Posterior cingulate gyrus (tissue), 11 donors: ENCODE measurements around the gene TBPL2.
"Not testable (repeated sequence)": the region's sequence is repeated elsewhere in the genome, so short reads cannot be mapped to it uniquely, and the experiment has no call there.

Experiments used
- DNase-seq, 10 donors: peaks; one replicate each; pipeline versions ENCODE4 v3.0.0 to v3.0.0-alpha.2; 2020 to 2021; ENCODE audit warnings: mixed read lengths in 3 of 10
- intact Hi-C: fragments of 100-400 bp; cut with DNase I; formaldehyde crosslinking; loops from one replicate; pipeline ENCODE4 v1.15.1; 2023

Gene TBPL2

DNA sequence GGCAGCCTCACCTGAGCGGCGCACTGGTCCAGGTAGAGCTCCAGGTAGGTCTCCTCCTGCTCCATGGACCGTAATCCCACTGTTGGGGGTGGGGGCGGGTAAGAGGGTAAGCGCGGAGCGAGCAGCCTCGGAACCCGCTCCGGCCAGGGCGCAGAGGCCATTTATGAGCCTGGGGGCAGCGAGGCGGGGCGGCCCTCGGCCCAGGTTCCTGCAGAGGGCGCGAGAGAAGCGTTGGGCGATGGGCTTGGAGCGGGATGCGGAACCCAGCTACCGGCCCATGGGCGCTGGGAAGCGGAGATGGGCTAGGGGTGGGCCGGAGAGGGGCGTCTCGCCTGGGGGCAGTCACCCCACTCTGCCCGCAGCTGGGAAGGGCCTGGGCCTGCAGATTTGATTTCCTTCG lies at the start of gene TBPL2:
TSS of gene TBPL2 (minus strand) at position 232 of the 400 bp plus-strand sequence. CDS start at position 65, 167 bp downstream.
- intact Hi-C loops = no loop called here
- DNase-seq = peak in 1 of 10 donors; percentile 75

DNA sequence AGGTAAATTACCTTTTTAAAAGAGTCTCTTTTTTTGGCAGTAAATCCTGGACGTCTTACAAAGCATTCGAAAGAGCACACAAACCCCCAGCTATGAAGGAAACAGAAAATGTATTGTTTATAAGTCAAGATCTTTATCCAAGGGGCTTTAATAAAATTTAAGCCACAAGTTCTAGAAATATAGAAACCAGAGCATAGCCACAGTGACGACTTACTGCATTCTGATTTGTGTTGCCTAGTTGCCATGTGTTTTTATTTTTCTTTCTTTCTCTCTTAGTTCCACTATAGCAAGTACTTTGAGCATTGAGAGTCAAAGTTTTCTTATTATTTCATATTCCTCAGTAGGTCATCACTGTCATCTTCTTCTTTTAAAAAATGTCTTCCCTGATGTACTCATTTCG lies 47.8 kb upstream of the TBPL2 start:
- intact Hi-C loops = no loop called here
- DNase-seq = no peak

DNA sequence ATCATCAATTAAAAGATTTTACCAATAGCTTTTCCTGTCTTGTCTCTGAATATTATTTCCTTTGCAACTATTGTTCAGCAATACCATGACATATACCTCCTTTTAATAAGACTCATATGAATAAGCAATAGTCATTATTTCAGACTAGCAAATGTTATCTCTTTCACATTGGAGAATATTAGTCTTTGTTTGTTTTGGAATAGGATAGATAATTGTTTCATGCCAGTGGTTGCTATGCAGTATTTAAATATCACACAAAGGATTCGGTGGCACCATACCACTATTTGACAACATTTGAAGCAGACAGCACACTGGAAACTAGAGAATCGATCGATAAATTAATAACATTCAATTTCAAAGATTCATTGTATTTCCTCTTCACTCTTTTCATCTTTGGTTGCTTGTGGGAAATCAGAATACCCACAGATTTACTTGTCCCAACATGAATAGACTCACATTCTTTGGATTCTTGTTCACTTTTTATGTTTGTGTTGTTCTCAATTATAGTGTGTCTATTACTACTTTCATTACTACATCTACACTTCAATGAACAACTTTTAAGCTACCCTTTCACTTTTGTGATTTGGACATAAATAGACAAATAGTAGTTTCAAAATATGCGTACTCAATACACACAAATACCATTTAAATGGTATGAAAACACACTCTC lies 42.7 kb upstream of the TBPL2 start:
- no peak for DNase-seq
- intact Hi-C loops = no loop called here

DNA sequence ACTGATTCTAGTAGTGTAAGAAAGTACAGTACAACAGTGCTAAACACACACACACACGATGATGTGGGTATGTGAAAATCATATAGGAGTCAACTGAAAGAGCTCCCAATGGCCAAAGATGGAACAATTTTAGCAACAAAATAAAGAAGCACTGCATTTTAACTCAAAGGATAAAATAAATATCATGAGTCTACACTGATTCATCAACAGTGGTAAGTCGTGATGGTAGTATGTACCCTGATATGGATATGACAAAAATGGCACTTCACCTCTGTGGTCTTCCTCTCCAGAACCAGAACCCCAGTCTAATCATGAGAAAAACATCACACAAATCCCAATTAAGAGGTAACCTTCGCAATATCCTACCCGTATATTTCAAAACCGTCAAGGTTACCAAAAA lies 41.4 kb upstream of the TBPL2 start:
- no peak for DNase-seq
- intact Hi-C loops = no loop called here

DNA sequence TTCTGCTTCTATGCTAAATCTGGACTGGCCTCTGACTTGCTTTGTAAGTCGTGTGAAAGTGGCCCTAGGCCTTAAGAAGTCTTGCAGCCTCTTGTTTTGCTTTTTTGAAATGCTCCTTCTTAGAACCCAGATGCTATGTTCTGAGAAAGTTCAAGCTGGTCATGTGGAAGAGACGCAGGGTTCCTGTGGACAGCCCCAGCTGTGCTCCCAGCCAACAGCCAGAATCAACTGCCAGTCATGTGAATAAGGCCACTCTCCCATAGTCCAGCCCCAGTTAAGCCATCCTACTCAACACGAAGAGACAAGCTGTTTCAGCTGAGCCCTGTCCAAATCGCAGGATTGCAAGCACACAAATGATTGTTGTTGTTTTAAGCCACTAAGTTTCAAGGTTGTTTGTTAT lies 37.3 kb upstream of the TBPL2 start:
- intact Hi-C loops = no loop called here
- DNase-seq = no peak

GRCh38 chr14:55476448-55476847 lies 36.0 kb upstream of the TBPL2 start:
- DNase-seq, intact Hi-C loops: not testable (repeated sequence)

- intact Hi-C loops = no loop called here
- no peak for DNase-seq
Measured at GRCh38 chr14:55473786-55474185, 33.4 kb upstream of the TBPL2 start.

- intact Hi-C loops = no loop called here
- no peak for DNase-seq
Measured at GRCh38 chr14:55470025-55470424, 29.6 kb upstream of the TBPL2 start.

GRCh38 chr14:55467307-55467706 lies 26.9 kb upstream of the TBPL2 start:
- DNase-seq = no peak
- intact Hi-C loops = no loop called here

GRCh38 chr14:55458800-55459515 lies 18.5 kb upstream of the TBPL2 start:
- DNase-seq = no peak
- intact Hi-C loops = no loop called here

DNA sequence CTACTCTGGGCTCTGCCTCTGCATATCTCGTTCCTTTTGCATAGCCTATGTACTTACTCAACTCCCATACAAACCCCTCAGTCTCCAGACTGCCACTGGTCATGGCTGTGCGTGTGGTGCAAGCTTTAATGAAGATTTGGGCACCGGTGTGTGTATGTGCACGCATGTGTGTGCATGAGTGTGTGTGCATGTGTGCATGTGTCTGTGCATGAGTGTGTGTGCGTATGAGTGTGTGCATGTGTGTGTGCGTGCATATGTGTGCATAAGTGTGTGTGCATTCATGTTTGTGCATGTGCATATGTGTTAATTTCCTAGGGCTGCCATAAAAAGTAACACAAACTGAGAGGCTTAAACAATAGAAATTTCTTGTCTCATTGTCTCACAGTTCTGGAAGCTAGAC lies 17.1 kb upstream of the TBPL2 start:
- no peak for DNase-seq
- intact Hi-C loops = no loop called here

DNA sequence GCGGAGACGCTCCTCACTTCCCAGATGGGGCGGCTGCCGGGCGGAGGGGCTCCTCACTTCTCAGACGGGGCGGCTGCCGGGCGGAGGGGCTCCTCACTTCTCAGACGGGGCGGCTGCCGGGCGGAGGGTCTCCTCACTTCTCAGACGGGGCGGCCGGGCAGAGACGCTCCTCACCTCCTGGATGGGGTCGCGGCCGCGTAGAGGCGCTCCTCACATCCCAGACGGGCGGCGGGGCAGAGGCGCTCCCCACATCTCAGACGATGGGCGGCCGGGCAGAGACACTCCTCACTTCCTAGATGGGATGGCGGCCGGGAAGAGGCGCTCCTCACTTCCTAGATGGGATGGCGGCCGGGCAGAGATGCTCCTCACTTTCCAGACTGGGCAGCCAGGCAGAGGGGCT lies 16.0 kb upstream of the TBPL2 start:
- DNase-seq, intact Hi-C loops: not testable (repeated sequence)

- DNase-seq = peak in 3 of 10 donors; percentile 8 to 25 (median 12)
- intact Hi-C loops = no loop called here
Measured at GRCh38 chr14:55454264-55455002, 14.0 kb upstream of the TBPL2 start.

GRCh38 chr14:55451950-55452349 lies 11.5 kb upstream of the TBPL2 start:
- DNase-seq = no peak
- intact Hi-C loops = no loop called here

GRCh38 chr14:55451398-55451797 lies 11.0 kb upstream of the TBPL2 start:
- no peak for DNase-seq
- intact Hi-C loops = no loop called here

- DNase-seq = no peak
- intact Hi-C loops = no loop called here
Measured at GRCh38 chr14:55450987-55451386, 10.6 kb upstream of the TBPL2 start.

GRCh38 chr14:55450539-55450938 lies 10.1 kb upstream of the TBPL2 start:
- DNase-seq = no peak
- intact Hi-C loops = no loop called here

DNA sequence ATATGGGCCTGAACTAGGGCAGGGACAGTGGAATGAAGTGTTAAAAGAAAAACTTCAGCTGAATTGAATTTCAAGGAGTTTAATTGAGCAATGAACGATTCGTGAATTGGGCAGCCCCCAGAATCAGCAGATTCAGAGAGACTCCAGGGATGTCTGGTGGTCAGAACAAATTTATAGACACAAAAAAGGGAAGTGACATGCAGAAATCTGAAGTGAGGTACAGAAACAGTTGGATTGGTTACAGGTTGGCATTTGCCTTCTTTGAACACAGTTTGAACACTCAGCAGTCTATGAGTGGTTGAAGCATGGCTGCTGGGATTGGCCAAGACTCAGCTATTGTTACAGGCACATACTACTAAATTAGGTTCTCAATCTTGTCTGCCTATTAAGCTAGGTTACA lies 9.7 kb upstream of the TBPL2 start:
- no peak for DNase-seq
- intact Hi-C loops = no loop called here

DNA sequence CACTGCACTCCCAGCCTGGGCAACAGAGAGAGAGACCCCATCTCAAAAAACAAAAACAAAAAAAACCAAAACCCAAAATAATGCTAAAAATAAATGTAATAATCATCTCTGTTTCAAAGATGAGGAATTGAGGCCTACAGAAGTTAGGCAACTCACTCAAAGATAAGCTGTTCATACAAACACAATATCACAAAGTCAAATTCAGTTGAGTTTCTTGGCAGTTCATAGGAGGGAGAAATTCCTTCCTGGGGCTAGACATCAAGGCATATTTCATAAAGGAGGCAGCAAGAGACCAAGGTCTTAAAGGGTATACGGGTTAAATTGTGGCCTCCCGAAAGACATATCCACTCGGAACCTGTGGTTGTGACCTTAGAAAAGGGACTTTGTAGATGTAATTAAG lies 8.7 kb upstream of the TBPL2 start:
- DNase-seq = no peak
- intact Hi-C loops = no loop called here

DNA sequence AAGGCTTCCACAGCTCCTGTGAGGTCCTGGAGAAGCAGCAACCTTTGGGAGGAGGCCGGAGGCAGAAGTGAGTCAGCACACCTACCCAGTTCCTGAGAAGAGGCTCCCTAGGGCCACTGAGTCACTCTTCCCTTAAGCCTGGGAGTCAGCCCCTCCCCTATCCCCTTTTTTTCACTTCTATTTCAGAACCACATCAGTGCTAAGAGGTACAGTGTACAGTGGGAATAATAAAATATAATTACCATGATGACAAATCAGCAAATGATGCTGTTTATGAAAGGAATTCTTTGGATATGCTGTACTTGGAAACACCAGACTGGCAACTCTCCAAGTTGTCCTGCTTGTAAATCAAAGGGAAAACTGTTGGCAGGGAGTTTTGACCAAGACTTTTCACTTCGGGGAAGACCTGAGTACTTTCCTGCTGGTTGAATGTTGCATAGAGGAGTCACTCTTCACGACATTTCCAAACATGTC lies 7.8 kb upstream of the TBPL2 start:
- intact Hi-C loops = no loop called here
- DNase-seq = no peak

DNA sequence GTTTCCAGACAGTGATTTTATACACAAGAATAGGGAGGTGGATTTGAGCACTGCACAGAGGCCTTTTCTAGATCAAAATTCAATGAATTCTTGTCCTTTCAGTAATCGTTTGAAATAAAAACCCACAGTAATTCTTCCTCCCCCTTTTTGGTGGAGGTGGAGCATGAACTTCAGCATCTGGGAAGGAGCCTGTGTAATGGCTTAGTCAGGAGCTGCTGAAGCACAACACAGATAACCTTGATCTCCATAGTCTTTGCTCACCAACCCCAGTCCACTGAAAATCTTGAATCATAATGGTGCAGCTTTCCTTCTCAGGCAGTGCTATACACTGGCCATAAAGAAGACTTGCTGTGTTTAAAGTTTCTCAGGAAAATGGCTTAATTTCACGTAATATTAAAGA lies 6.4 kb upstream of the TBPL2 start:
- intact Hi-C loops = no loop called here
- DNase-seq = no peak
